COLO829 (cell line): ENCODE data around the gene WDR31.
"Not testable (repeated sequence)": the region's sequence is repeated elsewhere in the genome, so short reads cannot be mapped to it uniquely, and the experiment has no call there.

Source experiments
- DNase-seq: peaks from one replicate; pipeline ENCODE4 v3.0.0; 2012; ENCODE audit warnings: low spot score

Gene WDR31

GRCh38 chr9:113340011-113340699 is at the start of gene WDR31:
WDR31 (minus strand) TSS chr9:113340275; CDS start chr9:113332022, 8,253 bp downstream.
- DNase-seq = peak; percentile 85

- no peak for DNase-seq
Observed at GRCh38 chr9:113389451-113389850, 49.4 kb upstream of the WDR31 start.

GRCh38 chr9:113388833-113389232 is 48.8 kb upstream of the WDR31 start:
- DNase-seq = no peak

DNA sequence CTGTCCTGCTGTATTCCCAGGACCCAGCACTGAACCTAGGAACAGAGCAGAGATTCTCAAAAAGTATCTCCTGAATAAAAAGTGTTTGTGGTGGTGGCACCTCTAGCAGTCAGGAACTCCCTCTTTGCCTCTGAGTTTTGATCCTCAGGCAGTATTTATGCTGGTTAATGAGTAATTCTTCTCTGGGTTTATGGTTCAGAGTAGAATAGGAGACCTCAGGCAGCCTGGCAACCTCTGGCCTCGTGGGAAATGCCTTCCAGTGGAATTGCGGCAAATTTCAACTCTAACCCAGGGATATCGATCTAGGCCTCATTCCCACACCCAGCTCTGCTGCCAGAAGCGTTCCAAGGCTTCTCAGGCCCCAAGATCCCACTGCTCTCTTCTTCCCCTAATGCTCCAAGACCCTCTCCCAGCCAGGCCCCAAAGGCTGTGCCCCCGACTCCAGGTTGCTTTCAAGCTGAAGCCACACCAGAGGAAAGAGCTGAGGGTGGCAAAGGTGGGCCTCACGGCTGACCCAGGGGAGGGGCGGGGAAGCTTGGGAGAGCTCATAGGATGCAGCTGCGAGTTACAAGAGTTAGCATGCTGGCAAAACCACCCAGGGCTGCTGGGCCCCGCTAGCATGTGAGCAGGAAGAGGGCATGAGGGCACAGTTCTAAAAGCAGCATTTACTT is 47.6 kb upstream of the WDR31 start:
- DNase-seq = no peak

DNA sequence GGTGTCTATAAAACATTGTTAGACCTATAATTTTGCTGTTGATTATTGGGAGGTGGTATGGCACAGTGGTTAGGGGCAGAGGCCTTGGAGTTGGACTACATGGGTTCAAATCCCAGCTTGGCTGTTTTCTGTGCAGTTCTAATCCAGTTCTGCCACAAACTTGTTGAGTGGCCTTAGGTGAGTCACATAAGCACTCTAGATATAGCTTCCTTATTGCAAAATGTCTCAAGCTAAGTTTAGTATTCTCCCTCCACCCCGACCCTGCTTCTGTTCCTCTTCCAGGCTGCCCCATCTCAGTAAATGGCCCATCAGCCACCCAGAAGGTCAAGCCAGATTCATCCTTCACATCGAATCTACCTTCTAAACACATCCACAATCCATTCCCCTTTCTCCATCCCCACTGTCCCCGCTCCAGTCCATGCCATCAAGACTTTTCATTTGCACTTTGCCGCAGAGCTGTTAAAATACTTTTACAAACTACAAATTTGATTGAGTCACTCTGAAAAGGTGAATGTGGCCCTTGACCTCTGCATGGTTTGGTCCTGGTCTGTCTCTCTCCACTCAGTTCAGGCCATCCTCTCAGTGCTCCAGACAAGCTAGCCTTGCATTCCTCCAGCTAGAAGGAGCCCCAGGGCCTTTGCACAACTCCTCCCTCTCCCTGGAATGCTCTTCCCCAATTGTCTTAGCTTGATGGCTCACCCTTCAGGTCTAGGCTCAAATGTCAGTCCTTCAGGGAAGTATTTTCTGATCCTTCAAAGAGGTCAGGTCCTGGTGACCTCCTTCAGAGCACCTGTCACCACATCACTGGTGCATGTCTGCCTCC is 46.7 kb upstream of the WDR31 start:
- DNase-seq = no peak

DNA sequence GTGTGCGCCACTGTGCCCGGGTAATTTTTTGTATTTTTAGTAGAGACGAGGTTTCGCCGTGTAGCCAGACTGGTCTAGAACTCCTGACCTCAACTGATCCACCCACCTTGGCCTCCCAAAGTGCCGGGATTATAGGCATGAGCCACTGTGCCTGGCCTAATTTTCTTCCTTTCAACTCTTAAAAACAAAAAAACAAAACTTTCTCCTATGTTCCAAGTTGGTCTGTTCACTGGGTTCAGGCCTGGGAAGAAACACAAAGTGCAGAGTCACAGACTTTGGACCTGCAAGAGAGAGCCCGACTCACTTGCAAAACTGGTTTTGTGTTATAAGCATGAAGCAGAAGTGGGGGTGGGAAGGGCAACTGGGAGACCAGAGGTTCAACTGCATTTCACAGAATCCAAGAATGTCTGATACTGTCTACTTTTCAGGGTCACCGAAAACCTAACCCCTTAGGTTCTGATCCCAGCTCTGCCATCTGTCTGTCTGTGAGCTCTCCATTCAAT is 41.9 kb upstream of the WDR31 start:
- no peak for DNase-seq

DNA sequence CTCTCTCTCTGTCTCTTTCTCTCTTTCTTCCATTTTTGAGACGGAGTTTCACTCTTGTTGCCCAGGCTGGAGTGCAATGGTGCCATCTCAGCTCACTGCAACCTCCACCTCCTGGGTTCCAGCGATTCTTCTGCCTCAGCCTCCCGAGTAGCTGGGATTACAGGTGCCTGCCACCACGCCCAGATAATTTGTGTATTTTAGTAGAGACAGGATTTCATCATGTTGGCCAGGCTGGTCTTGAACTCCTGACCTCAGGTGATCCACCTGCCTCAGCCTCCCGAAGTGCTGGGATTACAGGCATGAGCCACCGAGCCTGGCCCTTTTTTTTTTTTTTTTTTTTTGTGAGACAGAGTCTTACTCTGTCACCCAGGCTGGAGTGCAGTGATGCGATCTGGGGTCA is 41.4 kb upstream of the WDR31 start:
- not testable (repeated sequence) for DNase-seq

GRCh38 chr9:113380869-113381378 is 40.8 kb upstream of the WDR31 start:
- DNase-seq = no peak

- DNase-seq = not testable (repeated sequence)
Observed at GRCh38 chr9:113379829-113380210, 39.7 kb upstream of the WDR31 start.

- not testable (repeated sequence) for DNase-seq
Observed at GRCh38 chr9:113379094-113379828, 39.2 kb upstream of the WDR31 start.

DNA sequence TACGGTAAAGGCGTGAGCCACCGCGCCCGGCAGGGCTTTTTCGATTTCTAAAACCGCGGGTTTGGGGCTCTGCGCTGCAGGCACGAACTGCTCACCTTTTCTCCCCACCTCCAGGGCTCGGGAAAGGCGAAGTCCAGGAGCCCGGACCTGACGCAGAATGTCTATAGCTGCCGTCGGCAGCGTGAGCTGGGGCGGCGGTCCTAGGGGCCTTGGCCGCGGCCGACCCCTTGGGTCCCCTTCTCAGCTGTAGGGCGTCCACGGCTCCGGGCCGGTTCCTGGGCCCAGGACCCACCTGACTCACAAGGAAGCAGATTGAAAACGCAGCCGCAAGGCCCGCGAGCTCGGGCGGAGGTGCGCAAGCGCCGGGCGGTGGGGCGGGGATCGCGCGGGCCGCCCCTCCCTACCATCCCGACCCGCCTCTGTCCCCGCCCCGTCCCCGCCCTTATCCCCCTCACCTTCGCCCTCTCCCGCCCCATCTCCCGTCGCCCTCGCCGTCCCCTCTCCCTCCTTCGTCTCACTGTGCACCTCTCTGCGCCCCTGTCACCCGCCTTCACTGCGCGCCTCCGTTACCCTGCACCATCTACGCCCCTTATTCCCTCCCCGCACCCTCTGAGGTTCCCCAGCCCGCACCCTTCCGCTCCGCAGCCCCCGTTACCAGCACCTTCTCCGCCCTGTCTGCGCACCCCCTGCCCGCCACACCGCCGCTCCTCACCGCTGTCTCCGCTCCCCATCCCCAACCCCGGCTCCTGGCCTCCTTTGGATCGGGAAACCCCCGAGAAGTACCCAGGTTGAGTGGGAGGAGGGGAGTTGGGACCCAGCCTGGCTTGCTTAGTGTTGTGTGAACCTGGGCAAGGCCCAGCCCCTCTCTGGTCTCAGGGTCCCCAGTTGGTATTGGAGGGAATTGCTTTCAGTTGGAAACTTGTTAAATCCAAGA is 36.8 kb upstream of the WDR31 start, which contains the start of gene HDHD3:
Gene HDHD3, minus strand, starts transcription at position 353 of the 934 bp plus-strand sequence. CDS start 2,632 bp downstream, outside the sequence.
- DNase-seq = peak; percentile 91

- no peak for DNase-seq
Observed at GRCh38 chr9:113375057-113376023, 35.3 kb upstream of the WDR31 start.

DNA sequence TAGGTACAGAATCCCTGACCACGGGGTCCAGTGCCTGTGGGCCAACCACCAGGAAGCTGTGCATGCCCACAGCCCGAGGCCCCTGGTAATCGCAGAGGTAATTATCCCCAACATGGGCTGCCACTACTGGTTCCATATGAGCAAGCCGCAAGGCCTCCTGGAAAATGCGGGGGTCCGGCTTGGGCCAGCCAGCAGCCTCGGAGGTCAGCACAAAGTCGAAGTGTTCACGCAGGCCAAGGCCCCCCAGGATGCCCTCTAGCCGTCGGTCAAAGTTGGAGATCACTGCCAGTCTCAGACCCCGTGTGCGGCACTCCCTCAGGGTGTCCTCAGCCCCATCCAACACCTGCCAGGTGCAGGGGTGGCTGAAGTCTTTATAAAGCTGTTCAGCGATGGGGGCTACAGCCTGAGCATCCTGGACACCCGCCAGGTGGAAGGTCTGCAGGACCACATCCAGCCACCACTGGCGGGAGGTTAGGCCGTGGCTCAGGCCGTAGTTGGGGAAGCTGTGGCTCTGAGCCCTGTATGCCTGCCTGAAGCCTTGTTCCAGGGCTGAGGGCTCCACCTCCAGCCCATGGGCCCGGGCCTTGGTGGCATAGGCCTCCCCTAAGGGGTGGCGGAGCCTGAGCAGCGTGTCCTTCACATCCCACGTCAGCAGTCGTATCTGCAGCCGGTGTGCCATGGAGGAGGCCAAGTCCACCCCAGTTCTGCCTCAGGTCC is 33.8 kb upstream of the WDR31 start:
- no peak for DNase-seq

GRCh38 chr9:113373256-113373655 is 33.2 kb upstream of the WDR31 start:
- DNase-seq = no peak

DNA sequence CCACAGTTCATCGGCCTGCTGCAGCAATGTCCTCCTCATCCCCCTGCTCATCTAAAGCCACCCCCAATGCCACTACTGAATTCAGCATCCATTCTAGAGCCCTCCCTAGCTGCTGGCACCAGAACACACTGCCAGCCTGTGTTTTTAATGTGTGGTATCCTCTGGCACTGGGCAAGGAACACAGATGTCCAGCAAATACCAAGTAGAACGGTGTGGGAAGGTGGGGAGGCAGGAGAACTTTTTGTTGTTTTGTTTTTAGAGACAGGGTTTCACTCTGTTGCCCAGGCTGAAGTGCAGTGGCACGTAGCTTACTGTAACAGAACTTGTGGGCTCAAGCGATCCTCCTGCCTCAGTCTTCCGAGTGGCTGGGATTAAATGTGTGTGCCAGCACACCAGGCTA is 32.0 kb upstream of the WDR31 start:
- no peak for DNase-seq

GRCh38 chr9:113370806-113371325 is 30.8 kb upstream of the WDR31 start:
- no peak for DNase-seq

DNA sequence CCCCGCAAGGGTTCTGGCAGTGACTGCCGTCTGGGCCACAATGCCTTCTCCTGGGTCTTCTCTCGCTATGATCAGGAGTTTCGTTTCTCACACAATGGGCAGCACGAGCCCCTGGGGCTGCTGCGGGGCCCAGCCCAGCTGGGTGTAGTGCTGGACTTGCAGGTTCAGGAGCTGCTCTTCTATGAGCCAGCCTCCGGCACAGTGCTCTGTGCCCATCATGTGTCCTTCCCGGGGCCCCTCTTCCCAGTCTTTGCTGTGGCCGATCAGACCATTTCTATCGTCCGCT is 29.7 kb upstream of the WDR31 start:
- DNase-seq = no peak

- DNase-seq = no peak
Observed at GRCh38 chr9:113368982-113369854, 29.1 kb upstream of the WDR31 start.
